Fibroblast of lung (primary cell): ENCODE measurements around the gene KDM5B.

Experiments used
- EZH2 ChIP-seq: IDR thresholded peaks from 2 replicates; pipeline ENCODE4 v1.5.1; 2012; ENCODE audit warnings: low read length, control low read depth, mild to moderate bottlenecking; ENCODE audit errors: missing control alignments
- TF ChIP-seq, protein P1 (sequence below), 2 donors: IDR thresholded peaks in 1 of 2; conservative IDR thresholded peaks in 1 of 2; 1 replicate in 1 of 2; 2 replicates in 1 of 2; pipeline ENCODE4 v1.5.1; 2011 to 2012; ENCODE audit warnings: low read length in 2 of 2, control low read depth in 1 of 2, inconsistent platforms in 1 of 2, low read depth in 1 of 2, mild to moderate bottlenecking in 1 of 2

- TF ChIP-seq, protein P1, sequence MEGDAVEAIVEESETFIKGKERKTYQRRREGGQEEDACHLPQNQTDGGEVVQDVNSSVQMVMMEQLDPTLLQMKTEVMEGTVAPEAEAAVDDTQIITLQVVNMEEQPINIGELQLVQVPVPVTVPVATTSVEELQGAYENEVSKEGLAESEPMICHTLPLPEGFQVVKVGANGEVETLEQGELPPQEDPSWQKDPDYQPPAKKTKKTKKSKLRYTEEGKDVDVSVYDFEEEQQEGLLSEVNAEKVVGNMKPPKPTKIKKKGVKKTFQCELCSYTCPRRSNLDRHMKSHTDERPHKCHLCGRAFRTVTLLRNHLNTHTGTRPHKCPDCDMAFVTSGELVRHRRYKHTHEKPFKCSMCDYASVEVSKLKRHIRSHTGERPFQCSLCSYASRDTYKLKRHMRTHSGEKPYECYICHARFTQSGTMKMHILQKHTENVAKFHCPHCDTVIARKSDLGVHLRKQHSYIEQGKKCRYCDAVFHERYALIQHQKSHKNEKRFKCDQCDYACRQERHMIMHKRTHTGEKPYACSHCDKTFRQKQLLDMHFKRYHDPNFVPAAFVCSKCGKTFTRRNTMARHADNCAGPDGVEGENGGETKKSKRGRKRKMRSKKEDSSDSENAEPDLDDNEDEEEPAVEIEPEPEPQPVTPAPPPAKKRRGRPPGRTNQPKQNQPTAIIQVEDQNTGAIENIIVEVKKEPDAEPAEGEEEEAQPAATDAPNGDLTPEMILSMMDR (conservative IDR thresholded peaks at IDR 0.05 in 1 of 2, IDR thresholded peaks at IDR 0.05 in 1 of 2; ENCODE audit: low read depth in 1 of 2, low read length in 2 of 2): no peak
- no peak for TF ChIP-seq EZH2
These were observed 36.0 kb upstream of the KDM5B start for GRCh38 chr1:202844259-202844658.
